Activated CD4-positive, alpha-beta T cell treated with anti-CD3 and anti-CD28 coated beads for 36 hours (primary cell): ENCODE measurements around the gene KIAA0232. TPM values are rescaled to one million over a fixed set of nuclear protein-coding genes. Genes with fewer than 3 reads are reported as not detected.
A peak's percentile ranks its signal among the peaks of the same experiment; 100 is the strongest.
"Not testable (repeated sequence)": the region's sequence is repeated elsewhere in the genome, so short reads cannot be mapped to it uniquely, and the experiment has no call there.

Experiments
- ATAC-seq: fragments of 200-7000 bp; cut with Tn5 transposase; one replicate; pipeline ENCODE4 v1.10.0; 2021; ENCODE audit warnings: mild to moderate bottlenecking, moderate library complexity
- CTCF ChIA-PET: fragments of 350-600 bp; sonication (Branson Sonifier 250); formaldehyde crosslinking; loops from one replicate; lab custom pipeline; 2021; ENCODE audit warnings: antibody characterized with exemption; lab: Charles Lee
- POLR2A ChIA-PET: fragments of 350-600 bp; sonication (Branson Sonifier 250); formaldehyde crosslinking; loops from one replicate; lab custom pipeline; 2021; ENCODE audit warnings: antibody characterized with exemption, inconsistent platforms; lab: Charles Lee
- DNase-seq: peaks from one replicate; pipeline ENCODE4 v3.0.0-alpha.2; 2020
- H3K27ac Mint-ChIP-seq: one replicate; pipeline ENCODE4 v1.8.0; 2021; ENCODE audit warnings: mixed read lengths
- H3K27me3 Mint-ChIP-seq: one replicate; pipeline ENCODE4 v1.8.0; 2021; ENCODE audit warnings: mixed read lengths
- H3K36me3 Mint-ChIP-seq: one replicate; pipeline ENCODE4 v1.8.0; 2021; ENCODE audit warnings: low read depth, mixed read lengths
- H3K4me1 Mint-ChIP-seq: one replicate; pipeline ENCODE4 v1.8.0; 2021; ENCODE audit warnings: mixed read lengths
- H3K4me3 Mint-ChIP-seq: one replicate; pipeline ENCODE4 v1.8.0; 2021; ENCODE audit warnings: mild to moderate bottlenecking, moderate library complexity, mixed read lengths
- H3K9me3 Mint-ChIP-seq: one replicate; pipeline ENCODE4 v1.8.0; 2021; ENCODE audit warnings: low read depth, mixed read lengths
- intact Hi-C, 2 experiments: fragments of 100-400 bp; cut with DNase I in 1 of 2; cut with micrococcal nuclease in 1 of 2; formaldehyde crosslinking; loops; one replicate each; pipeline versions ENCODE4 v1.14.2 to v1.15.1; 2022 to 2024; cut with DNase I, micrococcal nuclease
- total RNA-seq, 2 experiments: library from RNA; stranded (reverse); gene quantifications; one replicate each; pipeline ENCODE4 v1.2.3, GENCODE V29; 2021

KIAA0232 gene
- total RNA-seq, 2 experiments from 2014 or later, result 9.4 to 13.1 TPM

DNA sequence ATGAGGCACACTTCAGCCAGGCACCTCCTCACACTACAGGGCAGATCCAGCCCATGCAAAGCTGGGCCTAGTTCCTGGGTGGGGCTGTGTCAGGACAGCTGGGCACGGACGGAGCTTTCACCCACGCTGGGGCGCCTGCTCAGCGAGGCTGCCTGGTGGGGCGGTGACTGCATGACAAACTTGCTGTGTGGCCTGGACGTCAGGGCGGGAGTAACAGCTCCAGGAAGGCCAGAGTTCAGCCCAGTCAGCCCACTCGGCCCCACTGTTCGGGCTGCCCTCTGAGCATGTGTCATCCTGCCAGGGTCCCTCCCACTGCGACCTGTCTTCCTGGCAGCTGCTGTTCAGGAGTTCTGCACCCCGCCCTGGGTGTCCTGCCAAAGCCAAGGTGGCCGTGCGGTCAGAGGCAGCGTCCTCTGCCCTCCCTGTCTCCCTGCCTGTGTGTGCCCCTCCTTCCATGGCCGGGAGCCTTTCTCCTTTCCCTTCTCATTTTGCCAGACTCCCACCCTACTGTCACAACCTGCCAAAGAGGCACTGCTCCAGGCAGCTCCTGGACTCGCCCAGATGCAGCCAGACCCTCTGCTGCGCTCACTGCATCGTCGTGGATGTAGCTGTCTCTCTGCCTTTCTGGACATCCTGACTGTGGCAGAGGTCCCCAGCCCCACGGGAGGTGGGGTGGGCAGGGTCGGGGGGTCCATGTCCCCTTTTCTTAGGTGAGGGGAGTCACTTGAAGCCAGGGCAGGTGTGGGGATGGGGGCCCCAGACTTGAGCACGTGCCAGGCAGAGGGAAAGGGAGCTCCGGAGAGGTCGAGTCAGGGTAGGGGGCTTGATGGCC, 33.0 kb upstream of the KIAA0232 start:
- Mint-ChIP-seq H3K4me3 (no peak overlapping the region), H3K4me1 (peaks cover 10% of the 10 kb centered on the region), H3K36me3 (no peaks in the 10 kb centered on the region), H3K9me3 (no peaks in the 10 kb centered on the region), H3K27ac (no peak overlapping the region), H3K27me3 (no peaks in the 10 kb centered on the region)
- ATAC-seq (no peak), DNase-seq (no peak)
- CTCF ChIA-PET, result no interaction called here
- POLR2A ChIA-PET, result no interaction called here
- intact Hi-C loops, result no loop called here

DNA sequence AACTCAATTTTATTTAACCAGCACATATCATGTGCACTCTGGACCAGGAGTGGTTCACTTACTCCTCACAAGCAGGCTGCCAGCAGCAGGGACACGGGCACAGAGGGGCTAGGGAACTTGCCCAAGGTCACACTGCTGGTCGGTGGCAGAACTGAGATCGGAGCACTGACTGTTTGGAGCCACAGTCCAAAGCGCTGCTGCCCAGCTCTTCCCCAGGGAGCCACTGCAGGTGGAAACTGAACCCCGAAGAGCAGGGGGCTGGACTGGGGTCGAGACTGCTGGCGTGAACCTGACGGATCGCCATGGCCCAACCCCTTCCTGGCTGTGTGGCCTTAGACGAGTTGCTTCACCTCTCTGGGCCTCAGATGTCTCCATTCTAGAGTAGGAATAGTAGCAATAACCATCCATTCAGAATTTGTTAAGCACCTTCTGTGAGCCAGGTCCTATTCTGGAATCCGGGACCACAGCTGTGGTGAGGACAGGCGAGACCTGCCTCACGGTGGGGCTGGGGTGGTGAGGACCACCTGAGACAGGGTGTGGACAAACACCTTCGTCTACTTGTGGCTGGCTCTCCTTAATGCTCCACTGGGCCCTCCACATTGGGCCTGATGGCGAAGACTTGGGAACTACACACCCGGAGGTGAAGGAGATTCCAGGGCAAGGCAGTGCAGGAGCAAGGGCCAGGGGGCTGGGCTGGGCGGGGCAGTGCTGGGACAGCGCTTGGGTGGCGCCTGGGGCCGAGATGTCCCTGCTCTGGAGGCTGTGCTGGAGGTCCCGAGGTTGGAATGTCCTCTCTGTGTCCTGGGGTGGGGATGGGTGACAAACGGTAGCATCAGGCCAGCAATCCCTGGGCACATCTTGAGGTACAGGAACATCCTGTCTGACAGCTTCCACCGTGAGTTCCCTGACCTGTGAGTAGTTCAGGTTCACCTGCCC, 32.0 kb upstream of the KIAA0232 start:
- peaks cover 10% of the 10 kb centered on the region for H3K4me1 Mint-ChIP-seq
- H3K27ac Mint-ChIP-seq, result no peak overlapping the region
- DNase-seq, result no peak
- H3K4me3 Mint-ChIP-seq, result no peak overlapping the region
- intact Hi-C loops, result no loop called here
- POLR2A ChIA-PET, result no interaction called here
- no peak for ATAC-seq
- H3K36me3 Mint-ChIP-seq, result no peaks in the 10 kb centered on the region
- H3K27me3 Mint-ChIP-seq, result no peaks in the 10 kb centered on the region
- no peaks in the 10 kb centered on the region for H3K9me3 Mint-ChIP-seq
- CTCF ChIA-PET, result interaction anchor here (0.7 to 0.9 kb wide), 2 partner anchors 30 to 238 kb away, joined by 3 to 5 read pairs; no protein-coding TSS in a partner anchor

- peaks cover 10% of the 10 kb centered on the region for H3K4me1 Mint-ChIP-seq
- ATAC-seq (no peak), DNase-seq (no peak)
- H3K27me3 Mint-ChIP-seq, result no peaks in the 10 kb centered on the region
- CTCF ChIA-PET, result interaction anchor here (0.7 to 0.9 kb wide), 2 partner anchors 31 to 236 kb away, joined by 3 to 5 read pairs; no protein-coding TSS in a partner anchor
- H3K36me3 Mint-ChIP-seq, result no peaks in the 10 kb centered on the region
- no peaks in the 10 kb centered on the region for H3K9me3 Mint-ChIP-seq
- H3K4me3 Mint-ChIP-seq, result peak overlapping the region; percentile 31
- intact Hi-C loops, result no loop called here
- H3K27ac Mint-ChIP-seq, result peak overlapping the region; percentile 35
- POLR2A ChIA-PET, result no interaction called here
Observed at GRCh38 chr4:6751611-6752485, 30.7 kb upstream of the KIAA0232 start.

GRCh38 chr4:6752486-6752829, 30.1 kb upstream of the KIAA0232 start:
- no peaks in the 10 kb centered on the region for H3K36me3 Mint-ChIP-seq
- ChIA-PET POLR2A (no interaction called here), CTCF (no interaction called here)
- no peaks in the 10 kb centered on the region for H3K9me3 Mint-ChIP-seq
- intact Hi-C loops, result no loop called here
- ATAC-seq, result no peak
- no peak overlapping the region for H3K27ac Mint-ChIP-seq
- no peaks in the 10 kb centered on the region for H3K27me3 Mint-ChIP-seq
- no peak overlapping the region for H3K4me3 Mint-ChIP-seq
- peaks cover 10% of the 10 kb centered on the region for H3K4me1 Mint-ChIP-seq
- DNase-seq, result no peak

GRCh38 chr4:6753103-6753560, 29.4 kb upstream of the KIAA0232 start:
- no peak overlapping the region for H3K4me3 Mint-ChIP-seq
- intact Hi-C loops, result no loop called here
- POLR2A ChIA-PET, result no interaction called here

DNA sequence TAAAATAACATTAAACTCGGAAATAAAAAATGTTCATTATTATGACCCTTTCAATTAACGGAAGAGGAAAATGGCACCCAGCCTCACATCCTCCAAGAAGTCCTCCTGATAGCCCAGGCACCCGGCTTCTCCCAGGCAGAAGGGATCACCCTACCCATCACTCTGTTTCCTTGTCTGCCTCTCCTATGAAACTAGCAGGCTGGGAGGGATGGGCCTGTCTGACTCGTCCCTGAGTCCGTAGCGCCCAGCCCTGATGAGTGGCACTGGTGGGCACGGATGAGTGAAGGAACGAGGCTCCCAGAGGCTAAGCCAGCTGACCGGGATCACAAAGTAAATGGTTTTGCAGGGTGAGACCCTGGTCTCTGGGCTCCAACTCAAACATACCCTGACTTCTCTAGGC, 28.6 kb upstream of the KIAA0232 start:
- ChIA-PET CTCF (interaction anchor here (0.7 to 1.6 kb wide), 2 partner anchors 119 to 213 kb away, joined by 3 to 7 read pairs; no protein-coding TSS in a partner anchor), POLR2A (no interaction called here)
- Mint-ChIP-seq H3K4me3 (no peak overlapping the region), H3K4me1 (peaks cover 10% of the 10 kb centered on the region), H3K27me3 (no peaks in the 10 kb centered on the region), H3K27ac (no peak overlapping the region), H3K36me3 (no peaks in the 10 kb centered on the region), H3K9me3 (no peaks in the 10 kb centered on the region)
- no peak for ATAC-seq
- DNase-seq, result no peak
- intact Hi-C loops, result no loop called here

More at GRCh38 chr4:6753103-6753560, 29.4 kb upstream of the KIAA0232 start:
- Mint-ChIP-seq H3K27me3 (no peaks in the 10 kb centered on the region), H3K9me3 (no peaks in the 10 kb centered on the region), H3K36me3 (no peaks in the 10 kb centered on the region), H3K4me1 (peaks cover 10% of the 10 kb centered on the region), H3K27ac (no peak overlapping the region)
- ATAC-seq (no peak), DNase-seq (no peak)
- CTCF ChIA-PET, result interaction anchor here (1.6 kb wide), 1 partner anchor 120 kb away, joined by 7 read pairs; no protein-coding TSS in a partner anchor

- no peak for DNase-seq
- no peaks in the 10 kb centered on the region for H3K36me3 Mint-ChIP-seq
- H3K4me1 Mint-ChIP-seq, result peaks cover 10% of the 10 kb centered on the region
- no peak for ATAC-seq
- no peaks in the 10 kb centered on the region for H3K27me3 Mint-ChIP-seq
- H3K9me3 Mint-ChIP-seq, result no peaks in the 10 kb centered on the region
- no peak overlapping the region for H3K27ac Mint-ChIP-seq
- intact Hi-C loops, result no loop called here
- CTCF ChIA-PET, result interaction anchor here (1.6 kb wide), 1 partner anchor 118 kb away, joined by 7 read pairs; no protein-coding TSS in a partner anchor
- H3K4me3 Mint-ChIP-seq, result no peak overlapping the region
- POLR2A ChIA-PET, result no interaction called here
Observed at GRCh38 chr4:6754481-6755087, 27.9 kb upstream of the KIAA0232 start.

DNA sequence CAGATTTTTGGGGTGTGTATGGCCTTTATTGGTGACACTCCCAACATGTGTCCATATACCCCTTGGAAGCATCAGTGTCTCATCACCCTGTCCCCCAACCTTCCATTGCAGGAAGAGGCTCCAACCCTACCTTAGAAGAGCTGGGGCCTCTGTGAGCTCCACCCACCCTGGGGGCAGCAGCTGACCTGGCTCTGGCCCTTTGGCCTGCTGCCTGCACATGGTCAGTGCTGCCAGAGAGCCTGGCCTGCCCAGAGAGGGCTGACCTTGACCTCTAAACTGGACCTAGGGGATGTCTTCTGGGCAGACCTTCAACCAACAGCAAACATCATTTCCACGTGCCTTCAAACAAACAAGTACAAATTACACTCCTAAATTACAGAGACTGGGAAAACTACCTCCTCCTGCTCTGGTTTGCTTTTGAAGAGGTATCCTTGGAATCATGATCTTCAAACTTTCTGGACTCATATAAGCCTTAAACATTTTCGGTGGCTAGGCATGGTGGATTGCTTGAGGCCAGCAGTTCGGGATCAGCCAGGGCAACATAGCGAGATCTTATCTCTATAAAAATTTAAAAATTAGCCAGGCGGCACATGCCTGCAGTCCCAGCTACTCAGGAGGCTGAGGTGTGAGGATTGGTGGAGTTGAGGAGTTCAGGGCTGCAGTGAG, 27.3 kb upstream of the KIAA0232 start:
- no peak overlapping the region for H3K27ac Mint-ChIP-seq

DNA sequence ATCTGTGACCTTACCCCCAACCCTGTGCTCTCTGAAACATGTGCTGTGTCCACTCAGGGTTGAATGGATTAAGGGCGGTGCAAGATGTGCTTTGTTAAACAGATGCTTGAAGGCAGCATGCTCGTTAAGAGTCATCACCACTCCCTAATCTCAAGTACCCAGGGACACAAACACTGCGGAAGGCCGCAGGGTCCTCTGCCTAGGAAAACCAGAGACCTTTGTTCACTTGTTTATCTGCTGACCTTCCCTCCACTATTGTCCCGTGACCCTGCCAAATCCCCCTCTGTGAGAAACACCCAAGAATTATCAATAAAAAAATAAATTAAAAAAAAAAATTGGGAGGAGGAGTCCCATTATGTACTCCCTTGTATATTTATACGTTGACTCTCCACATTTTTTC, 26.2 kb upstream of the KIAA0232 start:
- H3K36me3 Mint-ChIP-seq, H3K4me3 Mint-ChIP-seq, ATAC-seq, H3K27me3 Mint-ChIP-seq, H3K9me3 Mint-ChIP-seq, POLR2A ChIA-PET, H3K4me1 Mint-ChIP-seq, H3K27ac Mint-ChIP-seq, intact Hi-C loops, DNase-seq: not testable (repeated sequence)
- CTCF ChIA-PET, result interaction anchor here (0.6 kb wide), 1 partner anchor 35 kb away, joined by 3 read pairs; no protein-coding TSS in a partner anchor

More for the DNA sequence above, 27.3 kb upstream of the KIAA0232 start:
- H3K4me1 Mint-ChIP-seq, result peaks cover 10% of the 10 kb centered on the region
- DNase-seq (no peak), ATAC-seq (no peak)
- no peak overlapping the region for H3K4me3 Mint-ChIP-seq
- POLR2A ChIA-PET, result no interaction called here
- H3K36me3 Mint-ChIP-seq, result no peaks in the 10 kb centered on the region
- no peaks in the 10 kb centered on the region for H3K9me3 Mint-ChIP-seq
- no peaks in the 10 kb centered on the region for H3K27me3 Mint-ChIP-seq
- intact Hi-C loops, result no loop called here
- CTCF ChIA-PET, result no interaction called here

GRCh38 chr4:6758728-6759127, 23.8 kb upstream of the KIAA0232 start:
- Mint-ChIP-seq H3K27me3 (no peaks in the 10 kb centered on the region), H3K27ac (no peak overlapping the region), H3K4me3 (no peak overlapping the region), H3K36me3 (no peaks in the 10 kb centered on the region), H3K4me1 (no peaks in the 10 kb centered on the region), H3K9me3 (no peaks in the 10 kb centered on the region)
- ATAC-seq (no peak), DNase-seq (no peak)
- ChIA-PET POLR2A (no interaction called here), CTCF (interaction anchor here (1.4 kb wide), 1 partner anchor 115 kb away, joined by 7 read pairs; no protein-coding TSS in a partner anchor)
- intact Hi-C loops, result no loop called here
